HepG2 (cell line): ENCODE measurements around the gene DHX36. TPM values are rescaled to one million over a fixed set of nuclear protein-coding genes. Genes with fewer than 3 reads are reported as not detected.

Source experiments
- BRCA1 ChIP-seq: sonication (generic); formaldehyde crosslinking; IDR thresholded peaks from 2 replicates; pipeline ENCODE4 v1.4.0; 2020; ENCODE audit warnings: missing genetic modification reagents
- ERF ChIP-seq: IDR thresholded peaks from 2 replicates; pipeline ENCODE4 v1.6.1; 2018; ENCODE audit warnings: missing biosample characterization, missing genetic modification reagents
- ETV5 ChIP-seq: IDR thresholded peaks from 2 replicates; pipeline ENCODE4 v1.6.1; 2018; ENCODE audit warnings: missing biosample characterization, missing genetic modification reagents, inconsistent platforms, borderline replicate concordance
- FLYWCH1 ChIP-seq: sonication (generic); formaldehyde crosslinking; IDR thresholded peaks from 2 replicates; pipeline ENCODE4 v1.8.1; 2023; ENCODE audit warnings: mild to moderate bottlenecking, missing genetic modification reagents
- FOXO4 ChIP-seq: sonication (generic); formaldehyde crosslinking; conservative IDR thresholded peaks from 2 replicates; pipeline ENCODE4 v1.8.1; 2023; ENCODE audit warnings: missing genetic modification reagents
- IKZF5 ChIP-seq: IDR thresholded peaks from 2 replicates; pipeline ENCODE4 v1.6.1; 2018; ENCODE audit warnings: missing genetic modification reagents, mild to moderate bottlenecking, missing compliant biosample characterization
- KDM5B ChIP-seq: sonication (generic); formaldehyde crosslinking; IDR thresholded peaks from 2 replicates; pipeline ENCODE4 v1.4.0; 2020; ENCODE audit warnings: missing genetic modification reagents, mild to moderate bottlenecking, borderline replicate concordance
- KLF16 ChIP-seq, 2 experiments: sonication (generic) in 1 of 2; formaldehyde crosslinking in 1 of 2; IDR thresholded peaks; 2 replicates each; pipeline versions ENCODE4 v1.6.1 to v1.8.0; 2016 to 2023; ENCODE audit warnings: missing genetic modification reagents in 2 of 2, missing compliant biosample characterization in 1 of 2
- KLF6 ChIP-seq: IDR thresholded peaks from 2 replicates; pipeline ENCODE4 v1.8.0; 2016; ENCODE audit warnings: missing biosample characterization, missing genetic modification reagents
- MLLT10 ChIP-seq: sonication (generic); formaldehyde crosslinking; IDR thresholded peaks from 2 replicates; pipeline ENCODE4 v1.4.0; 2020; ENCODE audit warnings: missing genetic modification reagents
- POGK ChIP-seq: sonication (generic); formaldehyde crosslinking; conservative IDR thresholded peaks from 2 replicates; pipeline ENCODE4 v1.8.0; 2022; ENCODE audit warnings: mild to moderate bottlenecking, moderate library complexity, missing genetic modification reagents
- RAD21 ChIP-seq: fragments of 450-650 bp; formaldehyde crosslinking; IDR thresholded peaks from 2 replicates; pipeline ENCODE4 v1.5.0; 2020; ENCODE audit warnings: mild to moderate bottlenecking
- ZBTB7B ChIP-seq: sonication (generic); formaldehyde crosslinking; IDR thresholded peaks from 2 replicates; pipeline ENCODE4 v1.4.0; 2020; ENCODE audit warnings: missing genetic modification reagents
- ZIK1 ChIP-seq: sonication (generic); formaldehyde crosslinking; IDR thresholded peaks from 2 replicates; pipeline ENCODE4 v1.5.0; 2020; ENCODE audit warnings: mild to moderate bottlenecking, low read depth, missing genetic modification reagents, borderline replicate concordance
- ZNF333 ChIP-seq: sonication (generic); formaldehyde crosslinking; IDR thresholded peaks from 2 replicates; pipeline ENCODE4 v1.4.0; 2020; ENCODE audit warnings: mild to moderate bottlenecking, missing genetic modification reagents, borderline replicate concordance
- ZNF335 ChIP-seq: sonication (generic); formaldehyde crosslinking; IDR thresholded peaks from 2 replicates; pipeline ENCODE4 v1.4.0; 2020; ENCODE audit warnings: missing genetic modification reagents
- ZNF772 ChIP-seq: sonication (generic); formaldehyde crosslinking; IDR thresholded peaks from 2 replicates; pipeline ENCODE4 v1.5.0; 2020; ENCODE audit warnings: mild to moderate bottlenecking, missing genetic modification reagents
- polyA plus RNA-seq, 8 experiments: library from polyadenylated mRNA; depleted of rRNA in 3 of 8; stranded (reverse) in 7 of 8; unstranded in 1 of 8; fragments of >200 nt; fragmentation: Illumina TruSeq in 4 of 8; extraction: Trizol in 4 of 8; gene quantifications; 2 replicates each; pipeline versions ENCODE4 v1.2.1 to v1.2.3, GENCODE V29; 2011 to 2016; ENCODE audit warnings: low read depth in 4 of 8, missing spikeins in 1 of 8, mixed read lengths in 1 of 8; ENCODE audit not compliant: insufficient read depth in 1 of 8
- total RNA-seq, 5 experiments: library from RNA; depleted of rRNA; stranded (reverse); fragments of >200 nt; fragmentation: Illumina TruSeq; extraction: Trizol; gene quantifications; 2 replicates each; pipeline ENCODE4 v1.2.3, GENCODE V29; 2016; ENCODE audit warnings: low read depth in 1 of 5
- TF ChIP-seq, protein P1 (sequence below): sonication (generic); formaldehyde crosslinking; IDR thresholded peaks from 2 replicates; pipeline ENCODE4 v1.5.1; 2020; ENCODE audit warnings: mild to moderate bottlenecking, missing genetic modification reagents, moderate library complexity
- TF ChIP-seq, protein P2 (sequence below): IDR thresholded peaks from 2 replicates; pipeline ENCODE4 v1.6.1; 2016; ENCODE audit warnings: mild to moderate bottlenecking

DHX36 gene
- total and polyA plus RNA-seq, 2 of the 13 experiments (the other 11 are each of a cell fraction or from before 2014, with no cell fraction given), result 30.3 to 44.2 TPM

- TF ChIP-seq, protein P1, sequence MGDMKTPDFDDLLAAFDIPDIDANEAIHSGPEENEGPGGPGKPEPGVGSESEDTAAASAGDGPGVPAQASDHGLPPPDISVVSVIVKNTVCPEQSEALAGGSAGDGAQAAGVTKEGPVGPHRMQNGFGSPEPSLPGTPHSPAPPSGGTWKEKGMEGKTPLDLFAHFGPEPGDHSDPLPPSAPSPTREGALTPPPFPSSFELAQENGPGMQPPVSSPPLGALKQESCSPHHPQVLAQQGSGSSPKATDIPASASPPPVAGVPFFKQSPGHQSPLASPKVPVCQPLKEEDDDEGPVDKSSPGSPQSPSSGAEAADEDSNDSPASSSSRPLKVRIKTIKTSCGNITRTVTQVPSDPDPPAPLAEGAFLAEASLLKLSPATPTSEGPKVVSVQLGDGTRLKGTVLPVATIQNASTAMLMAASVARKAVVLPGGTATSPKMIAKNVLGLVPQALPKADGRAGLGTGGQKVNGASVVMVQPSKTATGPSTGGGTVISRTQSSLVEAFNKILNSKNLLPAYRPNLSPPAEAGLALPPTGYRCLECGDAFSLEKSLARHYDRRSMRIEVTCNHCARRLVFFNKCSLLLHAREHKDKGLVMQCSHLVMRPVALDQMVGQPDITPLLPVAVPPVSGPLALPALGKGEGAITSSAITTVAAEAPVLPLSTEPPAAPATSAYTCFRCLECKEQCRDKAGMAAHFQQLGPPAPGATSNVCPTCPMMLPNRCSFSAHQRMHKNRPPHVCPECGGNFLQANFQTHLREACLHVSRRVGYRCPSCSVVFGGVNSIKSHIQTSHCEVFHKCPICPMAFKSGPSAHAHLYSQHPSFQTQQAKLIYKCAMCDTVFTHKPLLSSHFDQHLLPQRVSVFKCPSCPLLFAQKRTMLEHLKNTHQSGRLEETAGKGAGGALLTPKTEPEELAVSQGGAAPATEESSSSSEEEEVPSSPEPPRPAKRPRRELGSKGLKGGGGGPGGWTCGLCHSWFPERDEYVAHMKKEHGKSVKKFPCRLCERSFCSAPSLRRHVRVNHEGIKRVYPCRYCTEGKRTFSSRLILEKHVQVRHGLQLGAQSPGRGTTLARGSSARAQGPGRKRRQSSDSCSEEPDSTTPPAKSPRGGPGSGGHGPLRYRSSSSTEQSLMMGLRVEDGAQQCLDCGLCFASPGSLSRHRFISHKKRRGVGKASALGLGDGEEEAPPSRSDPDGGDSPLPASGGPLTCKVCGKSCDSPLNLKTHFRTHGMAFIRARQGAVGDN, result peak; percentile 23; the same call in 1 of the 2 replicates
- TF ChIP-seq, protein P2, sequence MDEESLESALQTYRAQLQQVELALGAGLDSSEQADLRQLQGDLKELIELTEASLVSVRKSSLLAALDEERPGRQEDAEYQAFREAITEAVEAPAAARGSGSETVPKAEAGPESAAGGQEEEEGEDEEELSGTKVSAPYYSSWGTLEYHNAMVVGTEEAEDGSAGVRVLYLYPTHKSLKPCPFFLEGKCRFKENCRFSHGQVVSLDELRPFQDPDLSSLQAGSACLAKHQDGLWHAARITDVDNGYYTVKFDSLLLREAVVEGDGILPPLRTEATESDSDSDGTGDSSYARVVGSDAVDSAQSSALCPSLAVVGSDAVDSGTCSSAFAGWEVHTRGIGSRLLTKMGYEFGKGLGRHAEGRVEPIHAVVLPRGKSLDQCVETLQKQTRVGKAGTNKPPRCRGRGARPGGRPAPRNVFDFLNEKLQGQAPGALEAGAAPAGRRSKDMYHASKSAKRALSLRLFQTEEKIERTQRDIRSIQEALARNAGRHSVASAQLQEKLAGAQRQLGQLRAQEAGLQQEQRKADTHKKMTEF (CRISPR knock-in tag), result peak; percentile 45; the same call in 1 of the 2 replicates
- no peak for TF ChIP-seq FOXO4 (CRISPR knock-in tag)
- 0 out of 2 replicates have a peak, but pooled peaks have one; percentile 34 for TF ChIP-seq ZBTB7B (CRISPR knock-in tag)
- peak in 1 of 2 experiments; percentile 50; a peak in 1 of 4 replicates for TF ChIP-seq KLF16 (CRISPR knock-in tag; IDR thresholded peaks at IDR 0.05)
- TF ChIP-seq ERF (CRISPR knock-in tag), result peak; percentile 78; the same call in 1 of the 2 replicates
- TF ChIP-seq IKZF5 (CRISPR knock-in tag), result peak; percentile 35; the same call in 1 of the 2 replicates
- TF ChIP-seq MLLT10 (CRISPR knock-in tag), result no peak
- TF ChIP-seq KLF6, result no peak
- TF ChIP-seq ZIK1 (CRISPR knock-in tag), result no peak
- TF ChIP-seq RAD21 (CRISPR knock-in tag), result peak; percentile 95
- TF ChIP-seq ETV5 (CRISPR knock-in tag), result no peak; the same call in 1 of the 2 replicates
- TF ChIP-seq FLYWCH1, result no peak
- no peak for TF ChIP-seq KDM5B
- 0 out of 2 replicates have a peak, but pooled peaks have one; percentile 49 for TF ChIP-seq ZNF772
- TF ChIP-seq BRCA1 (CRISPR knock-in tag), result no peak
- no peak for TF ChIP-seq ZNF335
- 0 out of 2 replicates have a peak, but pooled peaks have one; percentile 23 for TF ChIP-seq POGK
- no peak for TF ChIP-seq ZNF333 (CRISPR knock-in tag)
Observed at GRCh38 chr3:154252759-154253638, 71.3 kb downstream of the DHX36 start (continued).
